Smooth muscle cell (in vitro differentiated cells): ENCODE measurements around the gene CTNNBL1. TPM values are rescaled to one million over a fixed set of nuclear protein-coding genes. Genes with fewer than 3 reads are reported as not detected.

Experiments used
- DNase-seq: peaks from one replicate; lab custom pipeline; 2025; ENCODE audit not compliant: unreplicated experiment; lab: John Stamatoyannopoulos, UW
- H2AFZ ChIP-seq: fragments of 200-600 bp; sonication (generic); 2 replicates; pipeline ENCODE4 v1.6.0; 2016; ENCODE audit warnings: antibody characterized with exemption, low read depth, mild to moderate bottlenecking
- H3F3A ChIP-seq: fragments of 200-600 bp; sonication (generic); 2 replicates; pipeline ENCODE4 v1.6.0; 2017; ENCODE audit warnings: antibody characterized with exemption, low read depth
- H3K27ac ChIP-seq: fragments of 200-600 bp; sonication (generic); 2 replicates; pipeline ENCODE4 v1.5.1; 2016; ENCODE audit warnings: low read depth, mild to moderate bottlenecking
- H3K27me3 ChIP-seq: fragments of 200-600 bp; sonication (generic); 2 replicates; pipeline ENCODE4 v1.6.1; 2016; ENCODE audit warnings: low read depth, mild to moderate bottlenecking
- H3K36me3 ChIP-seq: fragments of 200-600 bp; sonication (generic); 2 replicates; pipeline ENCODE4 v1.5.1; 2016; ENCODE audit warnings: low read depth
- H3K4me1 ChIP-seq: fragments of 200-600 bp; sonication (generic); 2 replicates; pipeline ENCODE4 v1.5.1; 2016; ENCODE audit warnings: low read depth
- H3K4me2 ChIP-seq: fragments of 200-600 bp; sonication (generic); 2 replicates; pipeline ENCODE4 v1.6.0; 2016; ENCODE audit warnings: mild to moderate bottlenecking
- H3K4me3 ChIP-seq: fragments of 200-600 bp; sonication (generic); 2 replicates; pipeline ENCODE4 v1.5.1; 2016; ENCODE audit warnings: mild to moderate bottlenecking
- H3K79me2 ChIP-seq: fragments of 200-600 bp; sonication (generic); 2 replicates; pipeline ENCODE4 v1.6.0; 2016; ENCODE audit warnings: low read depth, mild to moderate bottlenecking
- H3K9ac ChIP-seq: fragments of 200-600 bp; sonication (generic); 2 replicates; pipeline ENCODE4 v1.6.0; 2016; ENCODE audit warnings: low read depth
- H3K9me3 ChIP-seq: fragments of 200-600 bp; sonication (generic); replicated peaks from 2 replicates; pipeline ENCODE4 v1.5.1; 2016; ENCODE audit warnings: low read depth
- H4K20me1 ChIP-seq: fragments of 200-600 bp; sonication (generic); 2 replicates; pipeline ENCODE4 v1.6.0; 2016; ENCODE audit warnings: low read depth
- CTCF ChIP-seq: fragments of 200-600 bp; sonication (generic); IDR thresholded peaks from 2 replicates; pipeline ENCODE4 v1.5.1; 2017; ENCODE audit warnings: borderline replicate concordance, mild to moderate bottlenecking, antibody characterized with exemption; ENCODE audit not compliant: insufficient read depth, poor library complexity, severe bottlenecking
- WGBS: methylation state at CpG from one replicate; pipeline ENCODE4 v1.1.7; 2016; ENCODE audit warnings: low lambda C conversion rate; 5-methylcytosine and 5-hydroxymethylcytosine counted together
- polyA plus RNA-seq: library from polyadenylated mRNA; unstranded; fragments of >200 nt; fragmentation: Nextera tagmentation; extraction: Ambion mirVana; gene quantifications from 2 replicates; pipeline ENCODE4 v1.2.1, GENCODE V29; 2016
- total RNA-seq: library from RNA; depleted of rRNA; stranded (reverse); fragments of >200 nt; gene quantifications from 2 replicates; pipeline ENCODE4 v1.2.3, GENCODE V29; 2014

CTNNBL1 gene
- total and polyA plus RNA-seq, 2 experiments from 2014 or later, result 33.3 to 63.6 TPM

GRCh38 chr20:37894454-37894853, 200.6 kb downstream of the CTNNBL1 start:
- no peak for DNase-seq
- Histone ChIP-seq H3K4me2 (no peak overlapping the region), H4K20me1 (no peaks in the 10 kb centered on the region), H3K9ac (no peak overlapping the region), H3K27ac (no peak overlapping the region), H3K36me3 (no peaks in the 10 kb centered on the region), H3K27me3 (no peaks in the 10 kb centered on the region), H3K9me3 (no peaks in the 10 kb centered on the region), H3K79me2 (no peaks in the 10 kb centered on the region), H3F3A (no peaks in the 10 kb centered on the region), H2AFZ (no peak overlapping the region), H3K4me3 (no peak overlapping the region), H3K4me1 (no peaks in the 10 kb centered on the region)
- 69% methylated on average over 4 of the region's 4 CpGs for WGBS
- no peak for TF ChIP-seq CTCF

DNA sequence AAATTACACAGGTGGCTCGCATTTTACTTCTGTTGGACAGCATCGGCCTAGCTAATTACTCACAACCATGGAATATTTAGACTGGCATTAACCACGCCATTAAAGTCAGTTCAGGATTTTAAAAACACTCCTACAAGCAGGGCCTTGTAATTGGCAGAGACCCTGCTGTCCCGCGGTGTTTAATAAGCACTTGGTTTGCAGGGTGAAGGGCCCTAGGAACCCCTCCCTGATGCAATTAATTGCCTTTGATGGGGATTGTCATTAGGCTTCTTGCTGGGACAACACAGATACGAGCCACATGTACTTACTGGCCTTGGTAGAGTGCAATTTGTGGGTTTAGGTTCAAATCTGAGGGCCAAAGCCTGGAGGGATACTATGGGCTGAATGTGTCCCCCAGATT, 201.3 kb downstream of the CTNNBL1 start:
- WGBS, result 87% methylated on average over 6 of the region's 6 CpGs
- no peaks in the 10 kb centered on the region for H3K79me2 ChIP-seq
- H3K4me1 ChIP-seq, result no peaks in the 10 kb centered on the region
- no peaks in the 10 kb centered on the region for H3F3A ChIP-seq
- peaks cover 5% of the 10 kb centered on the region for H3K27me3 ChIP-seq
- H3K4me3 ChIP-seq, result no peak overlapping the region
- H4K20me1 ChIP-seq, result no peaks in the 10 kb centered on the region
- H3K9ac ChIP-seq, result no peak overlapping the region
- H2AFZ ChIP-seq, result no peak overlapping the region
- no peaks in the 10 kb centered on the region for H3K9me3 ChIP-seq
- H3K4me2 ChIP-seq, result no peak overlapping the region
- no peak overlapping the region for H3K27ac ChIP-seq
- TF ChIP-seq CTCF, result no peak
- H3K36me3 ChIP-seq, result no peaks in the 10 kb centered on the region
- no peak for DNase-seq

DNA sequence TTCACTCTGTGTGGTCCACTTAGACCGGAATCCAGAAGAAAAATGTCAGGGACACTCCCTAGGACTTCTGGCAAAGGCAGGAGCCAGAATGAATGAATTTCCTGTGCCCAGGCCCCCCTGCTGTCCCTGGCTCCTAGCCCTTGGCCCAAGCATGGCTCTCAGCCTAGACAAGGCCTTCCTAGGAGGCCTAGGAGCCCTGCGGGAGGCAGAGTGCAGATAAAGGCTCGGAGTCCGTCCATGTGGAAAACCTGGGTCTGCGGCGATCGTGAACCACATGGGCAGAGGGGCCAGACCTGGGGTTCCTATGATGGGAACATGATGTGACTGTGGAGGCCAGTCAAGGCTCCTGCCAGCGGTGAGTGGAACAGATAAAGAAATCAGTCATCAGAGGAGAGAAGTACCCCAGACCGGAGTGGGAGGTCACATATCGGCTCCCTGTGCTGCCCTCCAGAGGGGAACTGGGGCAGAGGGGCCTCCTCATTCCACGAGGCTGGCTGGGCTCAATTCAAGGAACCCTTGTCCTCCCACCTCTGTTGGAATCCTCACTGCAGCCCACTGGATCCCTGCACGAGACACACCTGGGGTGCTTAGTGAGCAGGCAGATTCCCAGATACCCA, 203.2 kb downstream of the CTNNBL1 start:
- Histone ChIP-seq H3K4me1 (no peaks in the 10 kb centered on the region), H4K20me1 (no peaks in the 10 kb centered on the region), H3K36me3 (no peaks in the 10 kb centered on the region), H2AFZ (no peak overlapping the region), H3K79me2 (no peaks in the 10 kb centered on the region), H3K27me3 (peaks cover 16% of the 10 kb centered on the region), H3K4me2 (no peak overlapping the region), H3F3A (no peaks in the 10 kb centered on the region), H3K4me3 (no peak overlapping the region), H3K27ac (no peak overlapping the region), H3K9me3 (no peaks in the 10 kb centered on the region), H3K9ac (no peak overlapping the region)
- peak; percentile 21 for TF ChIP-seq CTCF
- no peak for DNase-seq
- whole genome bisulfite sequencing, result 71% methylated on average over 12 of the region's 12 CpGs

DNA sequence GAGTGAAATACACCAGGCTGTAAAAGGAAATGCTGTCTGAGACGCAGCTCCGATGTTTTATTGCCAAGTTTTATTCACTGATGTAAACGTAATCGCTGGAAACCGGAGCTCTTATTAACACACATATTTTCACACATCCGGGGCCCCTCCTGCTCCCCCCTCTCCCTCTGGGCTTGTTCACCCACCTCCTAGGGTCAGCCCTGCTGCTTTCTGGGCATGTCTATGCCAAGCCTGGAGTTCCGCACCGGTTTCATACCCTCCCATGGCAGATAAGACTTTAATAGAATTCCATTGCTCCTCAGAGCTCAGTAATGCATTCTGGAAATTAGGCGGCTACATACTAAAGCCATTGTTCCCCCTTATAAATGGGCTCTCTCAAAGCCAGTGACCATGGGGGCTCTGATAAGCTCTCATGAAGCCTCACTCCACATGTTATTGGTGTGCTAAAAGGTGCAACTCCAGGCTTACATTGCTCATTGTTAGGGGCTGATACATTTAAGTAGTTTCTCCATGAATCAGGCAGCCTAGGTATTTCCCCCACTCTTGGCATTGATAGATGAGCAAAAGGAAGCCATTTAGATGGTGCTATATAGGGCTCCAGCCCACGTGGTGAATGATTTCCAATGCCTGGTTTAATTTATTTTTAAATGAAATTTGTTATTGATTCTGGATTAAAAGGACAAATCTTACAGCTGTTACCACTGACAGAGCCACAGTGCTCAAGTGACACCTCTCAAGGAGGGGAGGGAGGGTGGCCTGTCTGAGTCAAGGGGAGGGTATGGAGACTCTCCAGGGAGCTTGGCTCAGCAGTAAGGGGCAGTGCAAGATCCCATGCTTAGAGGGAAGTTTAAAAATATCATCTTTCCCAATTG, 204.6 kb downstream of the CTNNBL1 start:
- Histone ChIP-seq H2AFZ (no peak overlapping the region), H3K4me1 (no peaks in the 10 kb centered on the region), H4K20me1 (no peaks in the 10 kb centered on the region), H3K9me3 (no peaks in the 10 kb centered on the region), H3K27me3 (peaks cover 30% of the 10 kb centered on the region), H3K36me3 (no peaks in the 10 kb centered on the region), H3K4me3 (no peak overlapping the region), H3K9ac (no peak overlapping the region), H3K4me2 (no peak overlapping the region), H3K79me2 (no peaks in the 10 kb centered on the region), H3F3A (no peaks in the 10 kb centered on the region), H3K27ac (no peak overlapping the region)
- 84% methylated on average over 10 of the region's 10 CpGs for WGBS
- TF ChIP-seq CTCF, result no peak
- DNase-seq, result no peak
